Neural progenitor cell (in vitro differentiated cells): ENCODE measurements around the gene TTC21A.

ENCODE experiments used
- EZH2 ChIP-seq: fragments of 200-600 bp; sonication (generic); IDR thresholded peaks from 2 replicates; pipeline ENCODE4 v1.6.1; 2017; ENCODE audit warnings: antibody characterized with exemption, mild to moderate bottlenecking, moderate library complexity
- EZH2phosphoT487 ChIP-seq: fragments of 200-600 bp; sonication (generic); IDR thresholded peaks from 2 replicates; pipeline ENCODE4 v1.6.1; 2017; ENCODE audit warnings: antibody characterized with exemption
- TF ChIP-seq, protein P1 (sequence below): fragments of 200-600 bp; sonication (generic); IDR thresholded peaks from 2 replicates; pipeline ENCODE4 v1.5.1; 2017; ENCODE audit warnings: antibody characterized with exemption, mild to moderate bottlenecking

DNA sequence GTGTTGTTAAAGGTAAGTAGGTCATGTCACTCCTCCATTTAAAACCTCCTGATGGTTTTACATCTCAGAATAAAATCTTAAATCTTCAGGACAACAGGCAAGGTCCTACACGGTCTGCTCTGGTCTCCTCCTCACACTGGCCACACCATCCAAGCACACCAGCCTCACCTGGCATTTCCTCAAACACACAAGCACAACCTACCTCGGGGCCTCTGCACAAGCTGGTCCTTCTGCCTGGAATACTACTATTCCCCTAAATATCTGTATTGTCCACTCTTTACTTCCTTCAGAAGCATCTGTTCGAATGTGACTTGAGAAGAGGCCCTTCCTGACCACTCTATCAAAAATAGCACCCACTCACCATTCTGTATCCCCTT lies 1.8 kb upstream of the TTC21A start:
- TF ChIP-seq, protein P1, sequence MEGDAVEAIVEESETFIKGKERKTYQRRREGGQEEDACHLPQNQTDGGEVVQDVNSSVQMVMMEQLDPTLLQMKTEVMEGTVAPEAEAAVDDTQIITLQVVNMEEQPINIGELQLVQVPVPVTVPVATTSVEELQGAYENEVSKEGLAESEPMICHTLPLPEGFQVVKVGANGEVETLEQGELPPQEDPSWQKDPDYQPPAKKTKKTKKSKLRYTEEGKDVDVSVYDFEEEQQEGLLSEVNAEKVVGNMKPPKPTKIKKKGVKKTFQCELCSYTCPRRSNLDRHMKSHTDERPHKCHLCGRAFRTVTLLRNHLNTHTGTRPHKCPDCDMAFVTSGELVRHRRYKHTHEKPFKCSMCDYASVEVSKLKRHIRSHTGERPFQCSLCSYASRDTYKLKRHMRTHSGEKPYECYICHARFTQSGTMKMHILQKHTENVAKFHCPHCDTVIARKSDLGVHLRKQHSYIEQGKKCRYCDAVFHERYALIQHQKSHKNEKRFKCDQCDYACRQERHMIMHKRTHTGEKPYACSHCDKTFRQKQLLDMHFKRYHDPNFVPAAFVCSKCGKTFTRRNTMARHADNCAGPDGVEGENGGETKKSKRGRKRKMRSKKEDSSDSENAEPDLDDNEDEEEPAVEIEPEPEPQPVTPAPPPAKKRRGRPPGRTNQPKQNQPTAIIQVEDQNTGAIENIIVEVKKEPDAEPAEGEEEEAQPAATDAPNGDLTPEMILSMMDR, result no peak
- TF ChIP-seq EZH2phosphoT487 (no peak), EZH2 (no peak)
